ENCODE measurements around the gene FOXP1. TPM values are rescaled to one million over a fixed set of nuclear protein-coding genes. Genes with fewer than 3 reads are reported as not detected.

The FOXP1 gene
- total and polyA plus RNA-seq, 2 experiments from 2014 or later, result 76.8 to 99.8 TPM

DNA sequence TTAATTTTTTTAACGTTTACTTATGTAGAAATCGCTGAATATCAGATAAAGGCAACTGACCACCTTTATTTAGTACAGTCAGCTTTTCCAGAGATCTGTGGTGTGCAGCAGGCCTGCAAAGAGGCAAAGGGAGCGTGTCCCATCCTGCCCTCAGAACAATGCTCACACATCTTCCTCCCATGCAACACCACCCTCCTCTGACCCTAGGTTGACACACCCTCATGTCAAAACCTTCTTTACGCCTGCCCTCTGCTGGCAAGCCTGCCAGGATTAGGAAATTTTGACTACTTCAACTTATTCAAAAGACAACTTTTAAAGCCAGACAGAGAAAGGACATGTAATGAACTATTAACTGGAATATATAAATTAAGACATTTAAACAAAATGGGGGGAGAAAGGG lies 513.7 kb downstream of the FOXP1 start:
- H3K9me3 ChIP-seq (ENCODE audit: low read depth), result no peaks in the 10 kb centered on the region
- H3K9me2 ChIP-seq (replicated peaks; ENCODE audit: insufficient read depth), result no peaks in the 10 kb centered on the region
- H3K27me3 ChIP-seq, result no peaks in the 10 kb centered on the region
- H3K4me3 ChIP-seq, result no peak overlapping the region
- H4K20me1 ChIP-seq (ENCODE audit: insufficient read depth, poor library complexity, severe bottlenecking), result no peaks in the 10 kb centered on the region
- no peak overlapping the region for H2AFZ ChIP-seq
- WGBS (ENCODE audit: low lambda C conversion rate, missing lambda C conversion rate), result 76% methylated on average over 4 of the region's 4 CpGs
- H3K36me3 ChIP-seq (replicated peaks; ENCODE audit: insufficient read depth, low read depth), result no peaks in the 10 kb centered on the region
- H3K4me1 ChIP-seq (ENCODE audit: insufficient read depth), result peaks cover 32% of the 10 kb centered on the region
- peak; percentile 42 for DNase-seq (ENCODE audit: low spot score)
- H3K79me2 ChIP-seq, result peaks cover 84% of the 10 kb centered on the region
- peak overlapping the region; percentile 50 for H3K4me2 ChIP-seq
- H3K27ac ChIP-seq, result peak overlapping the region; percentile 68
- TF ChIP-seq EZH2phosphoT487 (IDR thresholded peaks at IDR 0.05; ENCODE audit: low read depth, severe bottlenecking, unreplicated experiment), result no peak
- TF ChIP-seq EZH2 (IDR thresholded peaks at IDR 0.05; ENCODE audit: borderline replicate concordance), result no peak
- TF ChIP-seq, protein P1, sequence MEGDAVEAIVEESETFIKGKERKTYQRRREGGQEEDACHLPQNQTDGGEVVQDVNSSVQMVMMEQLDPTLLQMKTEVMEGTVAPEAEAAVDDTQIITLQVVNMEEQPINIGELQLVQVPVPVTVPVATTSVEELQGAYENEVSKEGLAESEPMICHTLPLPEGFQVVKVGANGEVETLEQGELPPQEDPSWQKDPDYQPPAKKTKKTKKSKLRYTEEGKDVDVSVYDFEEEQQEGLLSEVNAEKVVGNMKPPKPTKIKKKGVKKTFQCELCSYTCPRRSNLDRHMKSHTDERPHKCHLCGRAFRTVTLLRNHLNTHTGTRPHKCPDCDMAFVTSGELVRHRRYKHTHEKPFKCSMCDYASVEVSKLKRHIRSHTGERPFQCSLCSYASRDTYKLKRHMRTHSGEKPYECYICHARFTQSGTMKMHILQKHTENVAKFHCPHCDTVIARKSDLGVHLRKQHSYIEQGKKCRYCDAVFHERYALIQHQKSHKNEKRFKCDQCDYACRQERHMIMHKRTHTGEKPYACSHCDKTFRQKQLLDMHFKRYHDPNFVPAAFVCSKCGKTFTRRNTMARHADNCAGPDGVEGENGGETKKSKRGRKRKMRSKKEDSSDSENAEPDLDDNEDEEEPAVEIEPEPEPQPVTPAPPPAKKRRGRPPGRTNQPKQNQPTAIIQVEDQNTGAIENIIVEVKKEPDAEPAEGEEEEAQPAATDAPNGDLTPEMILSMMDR (IDR thresholded peaks at IDR 0.05; ENCODE audit: poor library complexity), result peak; percentile 46

DNA sequence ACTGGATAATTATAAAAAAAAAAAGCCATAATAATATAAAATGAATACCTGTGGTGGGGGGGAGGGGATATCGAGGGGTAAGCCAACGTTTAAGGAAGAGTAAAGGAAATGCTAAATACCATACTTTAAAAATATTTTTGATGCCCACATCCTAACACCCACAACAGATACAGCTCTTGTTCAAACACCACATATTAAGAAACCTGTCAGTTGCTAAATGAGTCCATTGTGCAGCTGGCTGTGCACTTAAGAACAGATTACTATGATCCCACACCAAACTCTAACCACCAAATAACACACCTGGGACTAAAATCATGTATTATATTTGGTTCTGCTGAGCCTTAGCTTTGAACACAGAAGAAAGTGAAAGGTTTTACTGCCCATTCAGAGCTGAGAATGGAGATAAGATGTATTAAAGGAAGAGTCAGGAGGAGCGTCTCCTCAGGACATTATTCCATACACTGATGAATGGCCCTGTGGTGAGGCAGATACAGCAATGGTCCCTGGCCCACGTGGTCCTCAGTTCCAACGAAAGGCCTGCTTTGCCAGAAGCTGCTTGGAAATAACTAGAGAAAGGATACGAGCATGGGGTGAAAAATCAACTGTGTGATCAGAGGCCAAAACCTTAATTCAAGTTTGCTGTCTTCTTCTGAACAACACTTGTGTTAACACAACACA lies 515.4 kb downstream of the FOXP1 start:
- Histone ChIP-seq H4K20me1 (ENCODE audit: insufficient read depth, poor library complexity, severe bottlenecking) (no peaks in the 10 kb centered on the region), H3K27ac (no peak overlapping the region), H3K36me3 (replicated peaks; ENCODE audit: insufficient read depth, low read depth) (no peaks in the 10 kb centered on the region), H2AFZ (no peak overlapping the region), H3K4me1 (ENCODE audit: insufficient read depth) (peaks cover 36% of the 10 kb centered on the region), H3K4me2 (no peak overlapping the region), H3K4me3 (no peak overlapping the region), H3K27me3 (no peaks in the 10 kb centered on the region), H3K9me2 (replicated peaks; ENCODE audit: insufficient read depth) (no peaks in the 10 kb centered on the region), H3K79me2 (peaks cover 81% of the 10 kb centered on the region), H3K9me3 (ENCODE audit: low read depth) (no peaks in the 10 kb centered on the region)
- TF ChIP-seq, protein P1 (IDR thresholded peaks at IDR 0.05; ENCODE audit: poor library complexity), result no peak
- TF ChIP-seq EZH2phosphoT487 (IDR thresholded peaks at IDR 0.05; ENCODE audit: low read depth, severe bottlenecking, unreplicated experiment) (no peak), EZH2 (IDR thresholded peaks at IDR 0.05; ENCODE audit: borderline replicate concordance) (no peak)
- 74% methylated on average over 6 of the region's 6 CpGs for WGBS (ENCODE audit: low lambda C conversion rate, missing lambda C conversion rate)
- no peak for DNase-seq (ENCODE audit: low spot score)

DNA sequence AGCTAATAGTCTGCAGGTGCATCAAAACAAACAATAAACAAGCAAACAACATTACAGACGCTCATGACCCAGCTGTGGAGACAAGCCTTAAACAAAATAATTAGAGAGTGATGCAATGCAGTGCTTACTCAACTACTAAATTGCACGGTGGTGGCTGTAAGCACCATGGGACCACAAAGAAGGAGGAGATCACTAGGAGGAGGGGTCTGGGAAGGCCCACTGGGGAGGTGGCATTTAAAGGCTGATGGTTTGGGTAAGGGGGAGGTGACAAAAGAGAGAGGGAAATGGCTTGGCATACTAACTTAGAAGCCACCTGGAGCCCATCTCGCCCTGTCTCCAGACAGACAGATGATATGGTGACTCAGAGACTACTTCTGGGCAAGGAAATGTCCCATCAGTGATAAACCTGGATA lies 516.7 kb downstream of the FOXP1 start:
- DNase-seq (ENCODE audit: low spot score), result no peak
- 46% methylated on average over 3 of the region's 3 CpGs for WGBS (ENCODE audit: low lambda C conversion rate, missing lambda C conversion rate)
- Histone ChIP-seq H3K36me3 (replicated peaks; ENCODE audit: insufficient read depth, low read depth) (no peaks in the 10 kb centered on the region), H3K9me3 (ENCODE audit: low read depth) (no peaks in the 10 kb centered on the region), H3K4me2 (peak overlapping the region; percentile 85), H3K4me1 (ENCODE audit: insufficient read depth) (peaks cover 49% of the 10 kb centered on the region), H3K27ac (peak overlapping the region; percentile 96), H3K9me2 (replicated peaks; ENCODE audit: insufficient read depth) (no peaks in the 10 kb centered on the region), H3K27me3 (no peaks in the 10 kb centered on the region), H2AFZ (no peak overlapping the region), H3K79me2 (peaks cover 81% of the 10 kb centered on the region), H4K20me1 (ENCODE audit: insufficient read depth, poor library complexity, severe bottlenecking) (no peaks in the 10 kb centered on the region), H3K4me3 (no peak overlapping the region)
- TF ChIP-seq EZH2 (IDR thresholded peaks at IDR 0.05; ENCODE audit: borderline replicate concordance) (no peak), EZH2phosphoT487 (IDR thresholded peaks at IDR 0.05; ENCODE audit: low read depth, severe bottlenecking, unreplicated experiment) (no peak)
- TF ChIP-seq, protein P1 (IDR thresholded peaks at IDR 0.05; ENCODE audit: poor library complexity), result no peak
